ENCODE data around the gene PAPPA2. TPM values are rescaled to one million over a fixed set of nuclear protein-coding genes. Genes with fewer than 3 reads are reported as not detected.

The PAPPA2 gene
- total and polyA plus RNA-seq, 2 of the 8 experiments (the other 6 are each of a cell fraction or from before 2014, with no cell fraction given): 0.08 to 0.88 TPM

GRCh38 chr1:176885751-176886150, 422.8 kb downstream of the PAPPA2 start:
- TF ChIP-seq PHF8 (conservative IDR thresholded peaks at IDR 0.05; ENCODE audit: low read depth, low read length) (no peak), SP2 (IDR thresholded peaks at IDR 0.05; ENCODE audit: low read length) (no peak), CHD2 (IDR thresholded peaks at IDR 0.05; ENCODE audit: low read length) (no peak), BRCA1 (IDR thresholded peaks at IDR 0.05; ENCODE audit: low read depth, low read length) (no peak), CBX8 (IDR thresholded peaks at IDR 0.05; ENCODE audit: borderline replicate concordance, low read depth, low read length) (no peak), CHD1 (IDR thresholded peaks at IDR 0.05; ENCODE audit: low read depth, low read length) (no peak), YY1 (IDR thresholded peaks at IDR 0.05; ENCODE audit: low read depth, low read length) (no peak), TAF7 (optimal IDR thresholded peaks at IDR 0.05; ENCODE audit: borderline replicate concordance, low read depth, low read length) (no peak), BCL11A (IDR thresholded peaks at IDR 0.05; ENCODE audit: low read depth in 2 of 2, low read length in 2 of 2) (no peak)
- H4K91ac ChIP-seq (replicated peaks; ENCODE audit: insufficient read length, low read length): no peak overlapping the region
- no peak overlapping the region for H3K9ac ChIP-seq (replicated peaks in 1 of 4; ENCODE audit: extremely low read depth in 1 of 4, low read depth in 3 of 4, low read length in 3 of 4)
- H3K14ac ChIP-seq (ENCODE audit: insufficient read length): no peak overlapping the region
- no peak overlapping the region for H4K8ac ChIP-seq (ENCODE audit: extremely low read depth, insufficient read depth, low read length)
- H4K5ac ChIP-seq (ENCODE audit: insufficient read length, low read depth, low read length): no peak overlapping the region
- no peak overlapping the region for H3K23ac ChIP-seq (ENCODE audit: insufficient read length)
- no peak overlapping the region for H2BK20ac ChIP-seq (ENCODE audit: low read length)
- H2AFZ ChIP-seq (ENCODE audit: low read length): no peak overlapping the region
- no peak overlapping the region for H2BK120ac ChIP-seq (replicated peaks; ENCODE audit: low read depth, low read length)
- no peak overlapping the region for H2BK12ac ChIP-seq (ENCODE audit: low read depth, low read length)
- H3K4ac ChIP-seq (replicated peaks; ENCODE audit: insufficient read length, low read depth, low read length): no peak overlapping the region
- H3K4me2 ChIP-seq (ENCODE audit: insufficient read depth in 1 of 2, low read depth in 2 of 2, low read length in 2 of 2): no peak overlapping the region
- H3K27ac ChIP-seq (ENCODE audit: low read depth, low read length): no peak overlapping the region
- no peaks in the 10 kb centered on the region for H3K23me2 ChIP-seq (ENCODE audit: low read depth, low read length)
- H3K4me1 ChIP-seq (replicated peaks in 1 of 4; ENCODE audit: control insufficient read depth in 3 of 4, insufficient read depth in 4 of 4, low read length in 3 of 4): no peaks in the 10 kb centered on the region
- H3K27me3 ChIP-seq (replicated peaks in 1 of 4; ENCODE audit: control insufficient read depth in 3 of 4, extremely low read depth in 1 of 4, insufficient read depth in 3 of 4, low read length in 3 of 4): no peaks in the 10 kb centered on the region
- H2BK5ac ChIP-seq (ENCODE audit: low read depth, low read length): no peak overlapping the region
- no peak overlapping the region for H3K4me3 ChIP-seq (ENCODE audit: extremely low read depth in 1 of 4, insufficient read depth in 2 of 4, low read depth in 3 of 4, low read length in 4 of 4)
- H3K79me2 ChIP-seq (ENCODE audit: control insufficient read depth in 1 of 2, insufficient read depth in 2 of 2, low read length in 2 of 2): no peaks in the 10 kb centered on the region
- no peak overlapping the region for H2AK5ac ChIP-seq (ENCODE audit: low read depth, low read length)
- no peak overlapping the region for H3K18ac ChIP-seq (ENCODE audit: extremely low read depth, low read length)
- no peaks in the 10 kb centered on the region for H3K79me1 ChIP-seq (ENCODE audit: low read depth, low read length)
- H4K20me1 ChIP-seq (replicated peaks in 1 of 2; ENCODE audit: control insufficient read depth in 1 of 2, insufficient read depth in 2 of 2, low read length in 2 of 2): no peaks in the 10 kb centered on the region
- H2BK15ac ChIP-seq (ENCODE audit: low read length): no peak overlapping the region
- H3K56ac ChIP-seq (replicated peaks; ENCODE audit: insufficient read length, low read depth, low read length): no peak overlapping the region
- DNase-seq (ENCODE audit: low read depth in 1 of 2, low spot score in 2 of 2) (no peak), FAIRE-seq (no peak)
- CTCF ChIA-PET (ENCODE audit: partially characterized antibody): interaction anchor here (1.0 to 1.2 kb wide), 2 partner anchors 11 to 90 kb away, joined by 3 read pairs; no protein-coding TSS in a partner anchor
- no peaks in the 10 kb centered on the region for H3K9me3 ChIP-seq (ENCODE audit: insufficient read depth in 2 of 2, low read depth in 1 of 2, low read length in 1 of 2)
- WGBS, 2 experiments (ENCODE audit: extremely low coverage in 1 of 2, insufficient coverage in 1 of 2, insufficient read length in 1 of 2, insufficient replicate concordance in 2 of 2, low coverage in 1 of 2, low lambda C conversion rate in 2 of 2, missing lambda C conversion rate in 1 of 2): 65% methylated on average over 2 of the region's 2 CpGs; no CpG with 5 or more reads in 1 of the 2 experiments
- POLR2A ChIA-PET (ENCODE audit: partially characterized antibody): no interaction called here
- no peaks in the 10 kb centered on the region for H3K36me3 ChIP-seq (ENCODE audit: control insufficient read depth in 2 of 4, insufficient read depth in 4 of 4, low read length in 3 of 4)
